Daoy (cell line): ENCODE data around the gene EDEM1. TPM values are rescaled to one million over a fixed set of nuclear protein-coding genes. Genes with fewer than 3 reads are reported as not detected.

Source experiments
- DNase-seq: peaks from one replicate; pipeline ENCODE4 v3.0.0-alpha.2; 2015; ENCODE audit warnings: low read depth
- total RNA-seq: library from RNA; depleted of rRNA; stranded (reverse); fragments of >200 nt; shearing (Covaris generic); gene quantifications from 2 replicates; pipeline ENCODE4 v1.2.3, GENCODE V29; 2014

EDEM1 gene
- total RNA-seq, 1 experiment from 2014 or later: 5.1 TPM

GRCh38 chr3:5198986-5199731 is 11.7 kb downstream of the EDEM1 start:
- DNase-seq: no peak

GRCh38 chr3:5201536-5201935 is 14.0 kb downstream of the EDEM1 start:
- DNase-seq: no peak

- no peak for DNase-seq
Observed at GRCh38 chr3:5202222-5202621, 14.7 kb downstream of the EDEM1 start.

- DNase-seq: no peak
Observed at GRCh38 chr3:5205165-5205941, 17.8 kb downstream of the EDEM1 start.

GRCh38 chr3:5210926-5211325 is 23.4 kb downstream of the EDEM1 start:
- no peak for DNase-seq

- DNase-seq: no peak
Observed at GRCh38 chr3:5212628-5213573, 25.4 kb downstream of the EDEM1 start.

GRCh38 chr3:5213574-5213966 is 26.1 kb downstream of the EDEM1 start:
- no peak for DNase-seq

GRCh38 chr3:5214352-5214751 is 26.8 kb downstream of the EDEM1 start:
- no peak for DNase-seq

- DNase-seq: no peak
Observed at GRCh38 chr3:5217824-5218595, 30.5 kb downstream of the EDEM1 start.

GRCh38 chr3:5218815-5219214 is 31.3 kb downstream of the EDEM1 start:
- DNase-seq: no peak

- no peak for DNase-seq
Observed at GRCh38 chr3:5219216-5219615, 31.7 kb downstream of the EDEM1 start.

GRCh38 chr3:5220193-5220592 is 32.7 kb downstream of the EDEM1 start:
- no peak for DNase-seq

- no peak for DNase-seq
Observed at GRCh38 chr3:5220667-5221431, 33.3 kb downstream of the EDEM1 start.

- DNase-seq: no peak
Observed at GRCh38 chr3:5221701-5222100, 34.2 kb downstream of the EDEM1 start.

- no peak for DNase-seq
Observed at GRCh38 chr3:5222283-5223005, 34.9 kb downstream of the EDEM1 start.

GRCh38 chr3:5226783-5227182 is 39.3 kb downstream of the EDEM1 start:
- DNase-seq: no peak

GRCh38 chr3:5227812-5228211 is 40.3 kb downstream of the EDEM1 start:
- DNase-seq: peak; percentile 9

- no peak for DNase-seq
Observed at GRCh38 chr3:5229414-5229813, 41.9 kb downstream of the EDEM1 start.

- no peak for DNase-seq
Observed at GRCh38 chr3:5231074-5231473, 43.6 kb downstream of the EDEM1 start.

GRCh38 chr3:5231487-5231886 is 44.0 kb downstream of the EDEM1 start:
- no peak for DNase-seq
